HG02852 (cell line): Measurements from ENCODE around the gene NSUN3.
"Not testable (repeated sequence)": the region's sequence is repeated elsewhere in the genome, so short reads cannot be mapped to it uniquely, and the experiment has no call there.

Source experiments
- ATAC-seq: cut with Tn5 transposase; IDR thresholded peaks from one replicate; pipeline ENCODE4 v1.9.1; 2021; ENCODE audit warnings: mild to moderate bottlenecking, moderate library complexity; ENCODE audit not compliant: unreplicated experiment

Gene NSUN3

GRCh38 chr3:94066506-94067500, 3.9 kb downstream of the NSUN3 start:
- ATAC-seq = no peak

GRCh38 chr3:94069194-94069813, 6.4 kb downstream of the NSUN3 start:
- ATAC-seq = no peak

GRCh38 chr3:94070341-94070911, 7.6 kb downstream of the NSUN3 start:
- ATAC-seq = peak; percentile 74

GRCh38 chr3:94071713-94072284, 8.9 kb downstream of the NSUN3 start:
- ATAC-seq = peak; percentile 84

- ATAC-seq = no peak
These were observed 13.2 kb downstream of the NSUN3 start for GRCh38 chr3:94076055-94076454.

GRCh38 chr3:94080552-94080951, 17.7 kb downstream of the NSUN3 start:
- ATAC-seq = not testable (repeated sequence)

- no peak for ATAC-seq
These were observed 19.0 kb downstream of the NSUN3 start for GRCh38 chr3:94081884-94082283.

GRCh38 chr3:94082391-94082937, 19.6 kb downstream of the NSUN3 start:
- ATAC-seq = no peak

- peak; percentile 78 for ATAC-seq
These were observed 20.4 kb downstream of the NSUN3 start for GRCh38 chr3:94083261-94083660.

GRCh38 chr3:94089126-94089525, 26.3 kb downstream of the NSUN3 start:
- no peak for ATAC-seq

- ATAC-seq = no peak
These were observed 29.2 kb downstream of the NSUN3 start for GRCh38 chr3:94092086-94092485.

- ATAC-seq = no peak
These were observed 30.3 kb downstream of the NSUN3 start for GRCh38 chr3:94093151-94093550.

GRCh38 chr3:94095111-94095510, 32.2 kb downstream of the NSUN3 start:
- ATAC-seq = no peak

GRCh38 chr3:94098452-94098851, 35.6 kb downstream of the NSUN3 start:
- no peak for ATAC-seq

GRCh38 chr3:94099311-94099710, 36.5 kb downstream of the NSUN3 start:
- no peak for ATAC-seq

GRCh38 chr3:94101860-94102259, 39.0 kb downstream of the NSUN3 start:
- ATAC-seq = no peak

GRCh38 chr3:94106268-94106667, 43.4 kb downstream of the NSUN3 start:
- no peak for ATAC-seq

GRCh38 chr3:94110232-94110631, 47.4 kb downstream of the NSUN3 start:
- not testable (repeated sequence) for ATAC-seq

- no peak for ATAC-seq
These were observed 48.0 kb downstream of the NSUN3 start for GRCh38 chr3:94110854-94111253.

GRCh38 chr3:94114666-94115065, 51.8 kb downstream of the NSUN3 start:
- no peak for ATAC-seq

- no peak for ATAC-seq
These were observed 52.6 kb downstream of the NSUN3 start for GRCh38 chr3:94115482-94115881.
